Mesothelial cell of epicardium (in vitro differentiated cells): ENCODE measurements around the gene TMEM107. TPM values are rescaled to one million over a fixed set of nuclear protein-coding genes. Genes with fewer than 3 reads are reported as not detected.

Source experiments
- DNase-seq, 2 experiments: peaks; one replicate each; pipeline ENCODE4 v3.0.0; 2021; ENCODE audit warnings: low spot score in 2 of 2; ENCODE audit not compliant: unreplicated experiment in 2 of 2
- H3K27ac Mint-ChIP-seq: 2 replicates; pipeline ENCODE4 v1.8.0; 2021; ENCODE audit warnings: mixed read lengths
- H3K27me3 Mint-ChIP-seq: 2 replicates; pipeline ENCODE4 v1.8.0; 2021; ENCODE audit warnings: low read depth, mixed read lengths
- H3K36me3 Mint-ChIP-seq: 2 replicates; pipeline ENCODE4 v1.8.0; 2021; ENCODE audit warnings: mixed read lengths
- H3K4me1 Mint-ChIP-seq: 2 replicates; pipeline ENCODE4 v1.8.0; 2021; ENCODE audit warnings: mixed read lengths
- H3K4me3 Mint-ChIP-seq: 2 replicates; pipeline ENCODE4 v1.8.0; 2021; ENCODE audit warnings: mild to moderate bottlenecking, moderate library complexity, mixed read lengths
- H3K9me3 Mint-ChIP-seq: 2 replicates; pipeline ENCODE4 v1.8.0; 2021; ENCODE audit warnings: mixed read lengths
- total RNA-seq: library from RNA; stranded (reverse); gene quantifications from 3 replicates; pipeline ENCODE4 v1.2.1, GENCODE V29; 2021
- TF ChIP-seq, protein P1 (sequence below): fragments of 200-600 bp; sonication (generic); IDR thresholded peaks from one replicate; pipeline ENCODE4 v1.5.0; 2021; ENCODE audit warnings: antibody characterized with exemption; ENCODE audit not compliant: unreplicated experiment

TMEM107 gene
- total RNA-seq, 1 donor from 2014 or later: 23.2 TPM

GRCh38 chr17:8148560-8148959 lies 27.6 kb downstream of the TMEM107 start:
- Mint-ChIP-seq H3K27ac (no peak overlapping the region), H3K27me3 (no peaks in the 10 kb centered on the region), H3K4me1 (peaks cover 22% of the 10 kb centered on the region), H3K9me3 (no peaks in the 10 kb centered on the region), H3K4me3 (no peak overlapping the region), H3K36me3 (peaks cover 29% of the 10 kb centered on the region)
- TF ChIP-seq, protein P1, sequence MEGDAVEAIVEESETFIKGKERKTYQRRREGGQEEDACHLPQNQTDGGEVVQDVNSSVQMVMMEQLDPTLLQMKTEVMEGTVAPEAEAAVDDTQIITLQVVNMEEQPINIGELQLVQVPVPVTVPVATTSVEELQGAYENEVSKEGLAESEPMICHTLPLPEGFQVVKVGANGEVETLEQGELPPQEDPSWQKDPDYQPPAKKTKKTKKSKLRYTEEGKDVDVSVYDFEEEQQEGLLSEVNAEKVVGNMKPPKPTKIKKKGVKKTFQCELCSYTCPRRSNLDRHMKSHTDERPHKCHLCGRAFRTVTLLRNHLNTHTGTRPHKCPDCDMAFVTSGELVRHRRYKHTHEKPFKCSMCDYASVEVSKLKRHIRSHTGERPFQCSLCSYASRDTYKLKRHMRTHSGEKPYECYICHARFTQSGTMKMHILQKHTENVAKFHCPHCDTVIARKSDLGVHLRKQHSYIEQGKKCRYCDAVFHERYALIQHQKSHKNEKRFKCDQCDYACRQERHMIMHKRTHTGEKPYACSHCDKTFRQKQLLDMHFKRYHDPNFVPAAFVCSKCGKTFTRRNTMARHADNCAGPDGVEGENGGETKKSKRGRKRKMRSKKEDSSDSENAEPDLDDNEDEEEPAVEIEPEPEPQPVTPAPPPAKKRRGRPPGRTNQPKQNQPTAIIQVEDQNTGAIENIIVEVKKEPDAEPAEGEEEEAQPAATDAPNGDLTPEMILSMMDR: no peak
- DNase-seq: no peak

- no peak for DNase-seq
- TF ChIP-seq, protein P1: no peak
- Mint-ChIP-seq H3K27me3 (no peaks in the 10 kb centered on the region), H3K27ac (no peak overlapping the region), H3K9me3 (no peaks in the 10 kb centered on the region), H3K4me3 (no peak overlapping the region), H3K4me1 (peaks cover 15% of the 10 kb centered on the region), H3K36me3 (peaks cover 29% of the 10 kb centered on the region)
Measured at GRCh38 chr17:8147805-8148404, 28.3 kb downstream of the TMEM107 start.

DNA sequence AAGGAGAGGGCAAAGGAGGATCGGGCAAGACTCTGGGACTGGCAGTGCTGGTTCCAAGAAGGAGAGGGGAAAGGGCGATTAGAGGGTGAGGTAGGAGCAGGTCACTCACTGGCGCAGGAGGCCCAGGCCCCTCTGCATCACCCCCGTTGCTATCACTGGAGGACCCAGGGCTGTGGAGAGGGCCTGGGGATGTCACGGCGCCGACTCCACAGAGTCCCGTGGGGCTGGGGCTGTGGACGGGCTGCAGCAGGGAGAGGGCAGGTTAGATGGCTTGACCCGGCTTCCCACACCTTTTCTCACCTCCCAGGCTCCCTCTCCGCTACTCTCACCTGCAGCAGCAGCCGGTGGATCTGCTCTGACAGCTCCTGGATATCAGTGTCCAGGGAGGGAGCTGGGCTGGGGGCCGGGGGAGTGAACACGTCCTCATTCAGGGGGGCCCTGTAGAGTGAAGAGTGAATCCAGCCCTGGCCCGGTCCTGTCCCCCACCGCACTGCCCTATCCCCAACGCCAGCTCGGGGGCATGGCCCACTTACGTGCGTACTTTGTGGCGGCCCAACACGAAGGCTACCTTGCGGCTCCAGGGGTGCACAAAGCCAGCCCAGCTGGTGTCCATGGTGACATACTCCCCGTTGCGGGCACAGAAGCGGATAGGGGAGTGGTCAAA lies 28.9 kb downstream of the TMEM107 start:
- Mint-ChIP-seq H3K27ac (no peak overlapping the region), H3K9me3 (no peaks in the 10 kb centered on the region), H3K36me3 (peaks cover 34% of the 10 kb centered on the region), H3K4me1 (peaks cover 9% of the 10 kb centered on the region), H3K4me3 (no peak overlapping the region), H3K27me3 (no peaks in the 10 kb centered on the region)
- DNase-seq: no peak
- TF ChIP-seq, protein P1: no peak

- H3K4me3 Mint-ChIP-seq: no peak overlapping the region
- no peak overlapping the region for H3K27ac Mint-ChIP-seq
Measured at GRCh38 chr17:8146381-8147140, 29.6 kb downstream of the TMEM107 start.

GRCh38 chr17:8145811-8146210 lies 30.4 kb downstream of the TMEM107 start:
- H3K36me3 Mint-ChIP-seq: peaks cover 45% of the 10 kb centered on the region
- H3K27me3 Mint-ChIP-seq: no peaks in the 10 kb centered on the region
- H3K9me3 Mint-ChIP-seq: no peaks in the 10 kb centered on the region
- H3K27ac Mint-ChIP-seq: no peak overlapping the region
- H3K4me3 Mint-ChIP-seq: no peak overlapping the region
- DNase-seq: no peak
- TF ChIP-seq, protein P1: no peak
- no peaks in the 10 kb centered on the region for H3K4me1 Mint-ChIP-seq

More at GRCh38 chr17:8146381-8147140, 29.6 kb downstream of the TMEM107 start:
- DNase-seq: no peak
- Mint-ChIP-seq H3K9me3 (no peaks in the 10 kb centered on the region), H3K27me3 (no peaks in the 10 kb centered on the region), H3K4me1 (peaks cover 3% of the 10 kb centered on the region), H3K36me3 (peaks cover 38% of the 10 kb centered on the region)
- TF ChIP-seq, protein P1: no peak
